SK-N-SH (cell line): ENCODE results near the gene SLC6A20. TPM values are rescaled to one million over a fixed set of nuclear protein-coding genes. Genes with fewer than 3 reads are reported as not detected.

ENCODE experiments used
- CTCF ChIA-PET: fragments of 300-600, 350-600 bp; formaldehyde crosslinking; extraction: SDS; loops from one replicate; lab custom pipeline; 2021; lab: Yijun Ruan, JAX
- POLR2A ChIA-PET: fragments of 350-600 bp; sonication (Branson Sonifier 250); formaldehyde crosslinking; extraction: SDS; loops from one replicate; lab custom pipeline; 2020; ENCODE audit warnings: antibody characterized with exemption, inconsistent platforms; lab: Yijun Ruan, JAX
- DNase-seq: peaks from one replicate; pipeline ENCODE4 v3.0.0; 2012
- H2AFZ ChIP-seq: fragments of 200-600 bp; sonication (generic); 2 replicates; pipeline ENCODE4 v1.8.1; 2016; ENCODE audit warnings: antibody characterized with exemption, mild to moderate bottlenecking, low read depth
- H3F3A ChIP-seq: fragments of 200-600 bp; sonication (generic); replicated peaks from 2 replicates; pipeline ENCODE3; 2016; ENCODE audit warnings: antibody characterized with exemption, mild to moderate bottlenecking; ENCODE audit not compliant: insufficient read depth
- H3K27ac ChIP-seq, 2 experiments: fragments of 200-500 bp in 1 of 2; fragments of 200-600 bp in 1 of 2; sonication (Bioruptor generic) in 1 of 2; sonication (generic), shearing (Covaris generic) in 1 of 2; 2 replicates each; pipeline versions ENCODE4 v1.5.1 to v1.6.1; 2014 to 2016; ENCODE audit warnings: low read depth in 2 of 2, inconsistent platforms in 1 of 2, low read length in 1 of 2, mild to moderate bottlenecking in 1 of 2, mixed read lengths in 1 of 2
- H3K27me3 ChIP-seq: fragments of 200-600 bp; sonication (generic), shearing (Covaris generic); 2 replicates; pipeline ENCODE4 v1.6.1; 2016; ENCODE audit warnings: mixed run types; ENCODE audit not compliant: insufficient read depth
- H3K36me3 ChIP-seq, 2 experiments: fragments of 200-500 bp in 1 of 2; fragments of 200-600 bp in 1 of 2; sonication (Bioruptor generic) in 1 of 2; sonication (generic) in 1 of 2; replicated peaks in 1 of 2; 2 replicates each; pipeline versions ENCODE3 to v1.5.1; 2014 to 2016; ENCODE audit warnings: low read length in 1 of 2, mild to moderate bottlenecking in 1 of 2; ENCODE audit not compliant: insufficient read depth in 2 of 2, control insufficient read depth in 1 of 2
- H3K4me1 ChIP-seq, 2 experiments: fragments of 200-500 bp in 1 of 2; fragments of 200-600 bp in 1 of 2; sonication (Bioruptor generic) in 1 of 2; sonication (generic), shearing (Covaris generic) in 1 of 2; 2 replicates each; pipeline versions ENCODE4 v1.5.1 to v1.6.1; 2014 to 2016; ENCODE audit warnings: low read depth in 1 of 2, low read length in 1 of 2, mixed run types in 1 of 2; ENCODE audit not compliant: insufficient read depth in 2 of 2, control insufficient read depth in 1 of 2
- H3K4me2 ChIP-seq: fragments of 200-600 bp; sonication (generic), shearing (Covaris generic); 2 replicates; pipeline ENCODE4 v1.6.1; 2017; ENCODE audit warnings: mixed run types
- H3K4me3 ChIP-seq, 2 experiments: fragments of 200-500 bp in 1 of 2; fragments of 200-600 bp in 1 of 2; sonication (Bioruptor generic) in 1 of 2; sonication (generic), shearing (Covaris generic) in 1 of 2; 2 replicates each; pipeline versions ENCODE4 v1.5.1 to v1.8.1; 2014 to 2016; ENCODE audit warnings: low read depth in 2 of 2, inconsistent platforms in 1 of 2, low read length in 1 of 2, mild to moderate bottlenecking in 1 of 2, mixed read lengths in 1 of 2, moderate library complexity in 1 of 2
- H3K79me2 ChIP-seq: fragments of 200-600 bp; sonication (generic); 2 replicates; pipeline ENCODE4 v1.8.1; 2017; ENCODE audit warnings: mild to moderate bottlenecking; ENCODE audit not compliant: insufficient read depth
- H3K9ac ChIP-seq: fragments of 200-600 bp; sonication (generic); 2 replicates; pipeline ENCODE4 v1.6.1; 2017; ENCODE audit warnings: mixed run types
- H3K9me2 ChIP-seq: fragments of 200-600 bp; sonication (generic); 2 replicates; pipeline ENCODE4 v1.6.1; 2017; ENCODE audit warnings: mixed run types
- H3K9me3 ChIP-seq: fragments of 200-600 bp; sonication (generic); 2 replicates; pipeline ENCODE4 v1.6.1; 2017; ENCODE audit warnings: mixed run types, mild to moderate bottlenecking, moderate library complexity
- H4K20me1 ChIP-seq: fragments of 200-600 bp; sonication (generic); 2 replicates; pipeline ENCODE4 v1.6.1; 2017; ENCODE audit warnings: mild to moderate bottlenecking, mixed run types; ENCODE audit not compliant: insufficient read depth
- CHD2 ChIP-seq: fragments of 150-350 bp; IDR thresholded peaks from 2 replicates; pipeline ENCODE4 v1.6.1; 2018; ENCODE audit warnings: low read length; ENCODE audit not compliant: partially characterized antibody
- EP300 ChIP-seq, 2 experiments: IDR thresholded peaks; 2 replicates each; pipeline versions ENCODE4 v1.4.0 to v1.6.1; 2012; ENCODE audit warnings: borderline replicate concordance in 1 of 2, low read depth in 1 of 2, low read length in 1 of 2
- FOXM1 ChIP-seq: IDR thresholded peaks from 2 replicates; pipeline ENCODE4 v1.4.0; 2012; ENCODE audit warnings: low read depth, mild to moderate bottlenecking
- GABPA ChIP-seq: IDR thresholded peaks from 2 replicates; pipeline ENCODE4 v1.4.0; 2012; ENCODE audit warnings: low read depth, mild to moderate bottlenecking
- MEF2A ChIP-seq: IDR thresholded peaks from 2 replicates; pipeline ENCODE4 v1.4.0; 2012; ENCODE audit warnings: low read depth, borderline replicate concordance
- PBX3 ChIP-seq: IDR thresholded peaks from 2 replicates; pipeline ENCODE4; 2012
- RAD21 ChIP-seq: IDR thresholded peaks from 2 replicates; pipeline ENCODE4 v1.6.1; 2012; ENCODE audit warnings: mild to moderate bottlenecking, low read length
- RCOR1 ChIP-seq: fragments of 150-350 bp; IDR thresholded peaks from 2 replicates; pipeline ENCODE4 v1.6.1; 2017; ENCODE audit warnings: antibody characterized with exemption, low read length
- REST ChIP-seq: IDR thresholded peaks from 2 replicates; pipeline ENCODE4 v1.6.1; 2012; ENCODE audit warnings: mild to moderate bottlenecking, low read depth, low read length, moderate library complexity
- SIN3A ChIP-seq: IDR thresholded peaks from 2 replicates; pipeline ENCODE4 v1.6.1; 2012; ENCODE audit warnings: low read depth, mild to moderate bottlenecking, low read length, moderate library complexity, borderline replicate concordance
- TAF1 ChIP-seq: IDR thresholded peaks from 2 replicates; pipeline ENCODE4 v1.6.1; 2012; ENCODE audit warnings: low read depth, mild to moderate bottlenecking, low read length, moderate library complexity, borderline replicate concordance
- TEAD4 ChIP-seq: IDR thresholded peaks from 2 replicates; pipeline ENCODE4 v1.4.0; 2012; ENCODE audit warnings: mild to moderate bottlenecking, borderline replicate concordance; ENCODE audit not compliant: insufficient read depth
- USF1 ChIP-seq: IDR thresholded peaks from 2 replicates; pipeline ENCODE4 v1.4.0; 2012; ENCODE audit warnings: low read depth, borderline replicate concordance
- USF2 ChIP-seq: fragments of 150-350 bp; IDR thresholded peaks from 2 replicates; pipeline ENCODE4 v1.6.1; 2017; ENCODE audit warnings: antibody characterized with exemption, low read length, low read depth, borderline replicate concordance
- WGBS: methylation state at CpG from one replicate; pipeline ENCODE4 v1.1.6; 2017; ENCODE audit warnings: low lambda C conversion rate; 5-methylcytosine and 5-hydroxymethylcytosine counted together
- polyA plus RNA-seq, 3 experiments: library from polyadenylated mRNA; depleted of rRNA; stranded (reverse); fragments of >200 nt; gene quantifications; 2 replicates each; pipeline ENCODE4 v1.2.3, GENCODE V29; 2012

The SLC6A20 gene
- polyA plus RNA-seq, 1 of the 3 experiments (the other 2 are of a cell fraction) = not detected

GRCh38 chr3:45816544-45816943, 20.2 kb upstream of the SLC6A20 start:
- Histone ChIP-seq H2AFZ (no peak overlapping the region), H3K27me3 (no peaks in the 10 kb centered on the region), H3F3A (peaks cover 9% of the 10 kb centered on the region), H3K9me3 (no peaks in the 10 kb centered on the region), H3K79me2 (no peaks in the 10 kb centered on the region), H3K36me3 (peaks cover 0 to 9% of the 10 kb centered on the region in 2 experiments), H4K20me1 (no peaks in the 10 kb centered on the region), H3K4me1 (peaks cover 0 to 2% of the 10 kb centered on the region in 2 experiments; a peak in 2 of 4 replicates), H3K9ac (no peak overlapping the region), H3K9me2 (no peaks in the 10 kb centered on the region), H3K4me2 (no peak overlapping the region), H3K27ac (no peak overlapping the region), H3K4me3 (no peak overlapping the region)
- ChIA-PET CTCF (interaction anchor here (0.7 to 1.5 kb wide), 5 partner anchors 15 to 263 kb away, joined by 3 to 5 read pairs (median 3); no protein-coding TSS in a partner anchor), POLR2A (no interaction called here)
- DNase-seq = no peak
- WGBS = 56% methylated on average over 3 of the region's 3 CpGs
- TF ChIP-seq USF2 = no peak
- TF ChIP-seq EP300 (IDR thresholded peaks at IDR 0.05; ENCODE audit: borderline replicate concordance in 1 of 2, low read depth in 1 of 2, low read length in 1 of 2) = no peak
- TF ChIP-seq RCOR1 = no peak

- ChIA-PET POLR2A (no interaction called here), CTCF (interaction anchor here (0.7 to 2.4 kb wide), 4 partner anchors 53 to 115 kb away, joined by 3 to 11 read pairs (median 4); no protein-coding TSS in a partner anchor)
- no peaks in the 10 kb centered on the region for H4K20me1 ChIP-seq
- H3K9ac ChIP-seq = no peak overlapping the region
- H3K36me3 ChIP-seq = no peaks in the 10 kb centered on the region
- no peaks in the 10 kb centered on the region for H3K79me2 ChIP-seq
- 83% methylated on average over 4 of the region's 4 CpGs for WGBS
- DNase-seq = no peak
- H3K27ac ChIP-seq = no peak overlapping the region
- no peaks in the 10 kb centered on the region for H3K9me3 ChIP-seq
- peaks cover 9% of the 10 kb centered on the region for H3F3A ChIP-seq
- no peak overlapping the region for H2AFZ ChIP-seq
- H3K4me2 ChIP-seq = no peak overlapping the region
- H3K27me3 ChIP-seq = no peaks in the 10 kb centered on the region
- TF ChIP-seq TEAD4 (no peak), MEF2A (no peak), PBX3 (no peak), RAD21 (no peak), USF1 (no peak), FOXM1 (no peak), REST (no peak), SIN3A (no peak), TAF1 (no peak), GABPA (no peak), CHD2 (no peak), RCOR1 (no peak)
- TF ChIP-seq, all 33 proteins: peak for 0
- H3K4me1 ChIP-seq = peaks cover 0 to 2% of the 10 kb centered on the region in 2 experiments; a peak in 2 of 4 replicates
- H3K4me3 ChIP-seq = no peak overlapping the region
- H3K9me2 ChIP-seq = no peaks in the 10 kb centered on the region
Measured at GRCh38 chr3:45814322-45814721, 18.0 kb upstream of the SLC6A20 start.
